Measurements from ENCODE around the gene BICDL2. TPM values are rescaled to one million over a fixed set of nuclear protein-coding genes. Genes with fewer than 3 reads are reported as not detected.

BICDL2 gene
- total and polyA plus RNA-seq, 9 of the 15 experiments (the other 6 are each of a cell fraction or from before 2014, with no cell fraction given), result 0.09 to 0.28 (median 0.09) TPM; not detected in 6

DNA sequence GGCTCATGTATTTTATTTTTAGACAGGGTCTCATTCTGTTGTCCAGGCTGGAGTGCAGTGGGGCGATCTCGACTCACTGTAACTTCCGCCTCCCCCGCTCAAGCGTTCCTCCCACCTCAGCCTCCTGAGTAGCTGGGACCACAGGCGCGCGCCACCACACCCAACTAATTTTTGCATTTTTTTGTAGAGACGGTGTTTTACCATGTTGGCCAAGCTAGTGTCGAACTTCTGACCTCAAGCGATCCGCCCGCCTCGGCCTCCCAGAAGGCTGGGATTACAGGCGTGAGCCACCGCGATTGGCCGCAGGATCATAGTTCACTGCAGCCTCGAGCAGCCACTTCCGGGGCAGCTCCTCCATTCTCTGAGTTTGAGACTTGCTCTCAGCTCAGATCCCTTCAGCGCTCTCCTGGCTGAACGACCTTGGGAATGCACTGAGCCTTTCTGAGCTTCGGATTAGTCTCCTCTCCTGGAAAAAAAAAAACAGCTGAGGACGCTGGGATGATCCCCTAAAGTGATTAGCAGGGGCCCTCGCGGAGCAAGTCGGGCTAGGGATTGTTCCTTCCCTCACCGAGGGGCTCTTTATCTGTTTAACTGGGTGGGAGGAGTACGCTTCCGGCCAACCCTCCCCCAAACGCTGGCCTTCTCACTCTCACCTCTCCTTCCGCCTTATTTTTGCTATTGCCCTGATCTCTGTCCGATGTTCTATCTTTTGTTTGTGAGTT, 55.4 kb downstream of the BICDL2 start (continued):
- TF ChIP-seq, protein P1, sequence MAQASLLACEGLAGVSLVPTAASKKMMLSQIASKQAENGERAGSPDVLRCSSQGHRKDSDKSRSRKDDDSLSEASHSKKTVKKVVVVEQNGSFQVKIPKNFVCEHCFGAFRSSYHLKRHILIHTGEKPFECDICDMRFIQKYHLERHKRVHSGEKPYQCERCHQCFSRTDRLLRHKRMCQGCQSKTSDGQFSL (CRISPR knock-in tag; IDR thresholded peaks at IDR 0.05), result no peak
- TF ChIP-seq, protein P1 (tag; IDR thresholded peaks at IDR 0.05), result no peak; a peak in 1 of 4 replicates
- TF ChIP-seq CXXC5 (CRISPR knock-in tag; IDR thresholded peaks at IDR 0.05), result peak; percentile 53; the same call in 1 of the 2 replicates
- TF ChIP-seq, protein P2, sequence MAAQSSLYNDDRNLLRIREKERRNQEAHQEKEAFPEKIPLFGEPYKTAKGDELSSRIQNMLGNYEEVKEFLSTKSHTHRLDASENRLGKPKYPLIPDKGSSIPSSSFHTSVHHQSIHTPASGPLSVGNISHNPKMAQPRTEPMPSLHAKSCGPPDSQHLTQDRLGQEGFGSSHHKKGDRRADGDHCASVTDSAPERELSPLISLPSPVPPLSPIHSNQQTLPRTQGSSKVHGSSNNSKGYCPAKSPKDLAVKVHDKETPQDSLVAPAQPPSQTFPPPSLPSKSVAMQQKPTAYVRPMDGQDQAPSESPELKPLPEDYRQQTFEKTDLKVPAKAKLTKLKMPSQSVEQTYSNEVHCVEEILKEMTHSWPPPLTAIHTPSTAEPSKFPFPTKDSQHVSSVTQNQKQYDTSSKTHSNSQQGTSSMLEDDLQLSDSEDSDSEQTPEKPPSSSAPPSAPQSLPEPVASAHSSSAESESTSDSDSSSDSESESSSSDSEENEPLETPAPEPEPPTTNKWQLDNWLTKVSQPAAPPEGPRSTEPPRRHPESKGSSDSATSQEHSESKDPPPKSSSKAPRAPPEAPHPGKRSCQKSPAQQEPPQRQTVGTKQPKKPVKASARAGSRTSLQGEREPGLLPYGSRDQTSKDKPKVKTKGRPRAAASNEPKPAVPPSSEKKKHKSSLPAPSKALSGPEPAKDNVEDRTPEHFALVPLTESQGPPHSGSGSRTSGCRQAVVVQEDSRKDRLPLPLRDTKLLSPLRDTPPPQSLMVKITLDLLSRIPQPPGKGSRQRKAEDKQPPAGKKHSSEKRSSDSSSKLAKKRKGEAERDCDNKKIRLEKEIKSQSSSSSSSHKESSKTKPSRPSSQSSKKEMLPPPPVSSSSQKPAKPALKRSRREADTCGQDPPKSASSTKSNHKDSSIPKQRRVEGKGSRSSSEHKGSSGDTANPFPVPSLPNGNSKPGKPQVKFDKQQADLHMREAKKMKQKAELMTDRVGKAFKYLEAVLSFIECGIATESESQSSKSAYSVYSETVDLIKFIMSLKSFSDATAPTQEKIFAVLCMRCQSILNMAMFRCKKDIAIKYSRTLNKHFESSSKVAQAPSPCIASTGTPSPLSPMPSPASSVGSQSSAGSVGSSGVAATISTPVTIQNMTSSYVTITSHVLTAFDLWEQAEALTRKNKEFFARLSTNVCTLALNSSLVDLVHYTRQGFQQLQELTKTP (IDR thresholded peaks at IDR 0.05; ENCODE audit: low read depth in 1 of 2, partially characterized antibody in 2 of 2), result peak; percentile 50 to 60
- peak; percentile 39; the same call in 1 of the 2 replicates for TF ChIP-seq PHF8 (IDR thresholded peaks at IDR 0.05; ENCODE audit: borderline replicate concordance, low read length)
- peak; percentile 9 for TF ChIP-seq TBP (optimal IDR thresholded peaks at IDR 0.05; ENCODE audit: low read depth, low read length)
- TF ChIP-seq TEAD2 (tag; IDR thresholded peaks at IDR 0.05), result no peak
- 0 out of 2 replicates have a peak, but pooled peaks have one; percentile 15 for TF ChIP-seq ZSCAN29 (IDR thresholded peaks at IDR 0.05)
- peak; percentile 79 for TF ChIP-seq EGR1 (conservative IDR thresholded peaks at IDR 0.05)
- TF ChIP-seq, protein P3, sequence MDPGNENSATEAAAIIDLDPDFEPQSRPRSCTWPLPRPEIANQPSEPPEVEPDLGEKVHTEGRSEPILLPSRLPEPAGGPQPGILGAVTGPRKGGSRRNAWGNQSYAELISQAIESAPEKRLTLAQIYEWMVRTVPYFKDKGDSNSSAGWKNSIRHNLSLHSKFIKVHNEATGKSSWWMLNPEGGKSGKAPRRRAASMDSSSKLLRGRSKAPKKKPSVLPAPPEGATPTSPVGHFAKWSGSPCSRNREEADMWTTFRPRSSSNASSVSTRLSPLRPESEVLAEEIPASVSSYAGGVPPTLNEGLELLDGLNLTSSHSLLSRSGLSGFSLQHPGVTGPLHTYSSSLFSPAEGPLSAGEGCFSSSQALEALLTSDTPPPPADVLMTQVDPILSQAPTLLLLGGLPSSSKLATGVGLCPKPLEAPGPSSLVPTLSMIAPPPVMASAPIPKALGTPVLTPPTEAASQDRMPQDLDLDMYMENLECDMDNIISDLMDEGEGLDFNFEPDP (CRISPR knock-in tag; IDR thresholded peaks at IDR 0.05), result no peak
- TF ChIP-seq ZNF766 (CRISPR knock-in tag; conservative IDR thresholded peaks at IDR 0.05), result peak; percentile 55; the same call in 1 of the 2 replicates
- TF ChIP-seq TAF1 (IDR thresholded peaks at IDR 0.05; ENCODE audit: control insufficient read depth, extremely low read depth, insufficient read depth, low read length, severe bottlenecking), result peak; percentile 67
- TF ChIP-seq POLR2H (tag; IDR thresholded peaks at IDR 0.05; ENCODE audit: low read depth), result peak; percentile 67; the same call in 1 of the 2 replicates
- peak; percentile 72; the same call in 1 of the 2 replicates for TF ChIP-seq MTA1 (IDR thresholded peaks at IDR 0.05; ENCODE audit: borderline replicate concordance)
- TF ChIP-seq ADNP (tag; IDR thresholded peaks at IDR 0.05), result peak; percentile 87
- peak; percentile 47 for TF ChIP-seq DACH1 (IDR thresholded peaks at IDR 0.05; ENCODE audit: partially characterized antibody)
- 0 out of 2 replicates have a peak, but pooled peaks have one; percentile 14 for TF ChIP-seq CREB1 (IDR thresholded peaks at IDR 0.05)
- no peak for TF ChIP-seq CREB1 (CRISPR knock-in tag; IDR thresholded peaks at IDR 0.05)
- peak; percentile 4 for TF ChIP-seq RBM39 (optimal IDR thresholded peaks at IDR 0.05; ENCODE audit: low read depth, low read length)
- no peak for TF ChIP-seq SMAD2 (IDR thresholded peaks at IDR 0.05; ENCODE audit: low read depth, low read length)
- peak; percentile 69 for TF ChIP-seq SUPT5H (IDR thresholded peaks at IDR 0.05)
- TF ChIP-seq CBX5 (IDR thresholded peaks at IDR 0.05; ENCODE audit: borderline replicate concordance, low read depth), result 0 out of 2 replicates have a peak, but pooled peaks have one; percentile 34
- no peak; the same call in 1 of the 2 replicates for TF ChIP-seq ELF2 (CRISPR knock-in tag; IDR thresholded peaks at IDR 0.05)

Measured in K562 (cell line).